H9 (cell line): ENCODE measurements around the gene THOC7. TPM values are rescaled to one million over a fixed set of nuclear protein-coding genes. Genes with fewer than 3 reads are reported as not detected.

Source experiments
- DNase-seq: peaks from one replicate; pipeline ENCODE4 v3.0.0-alpha.2; 2017
- H2AFZ ChIP-seq: one replicate; pipeline ENCODE4 v1.6.1; 2013; ENCODE audit warnings: mild to moderate bottlenecking, low read length, control low read depth, moderate library complexity
- H2AK5ac ChIP-seq: 2 replicates; pipeline ENCODE4 v1.6.1; 2013; ENCODE audit warnings: low read length, control low read depth, mixed read lengths; ENCODE audit not compliant: insufficient read length
- H2BK120ac ChIP-seq: one replicate; pipeline ENCODE4 v1.6.1; 2013; ENCODE audit warnings: low read depth, mild to moderate bottlenecking, low read length, control low read depth, inconsistent platforms; ENCODE audit not compliant: poor library complexity, severe bottlenecking
- H2BK12ac ChIP-seq: 2 replicates; pipeline ENCODE4 v1.6.1; 2013; ENCODE audit warnings: low read length, control low read depth, mixed read lengths, low read depth; ENCODE audit not compliant: insufficient read length
- H2BK15ac ChIP-seq: 2 replicates; pipeline ENCODE4 v1.6.1; 2013; ENCODE audit warnings: low read depth, low read length, control low read depth
- H2BK20ac ChIP-seq: one replicate; pipeline ENCODE4 v1.6.1; 2013; ENCODE audit warnings: low read depth, mild to moderate bottlenecking, low read length, control low read depth, inconsistent platforms; ENCODE audit not compliant: poor library complexity, severe bottlenecking
- H2BK5ac ChIP-seq: 2 replicates; pipeline ENCODE4 v1.6.1; 2013; ENCODE audit warnings: low read length, control low read depth, mixed read lengths; ENCODE audit not compliant: insufficient read length
- H3K14ac ChIP-seq: 2 replicates; pipeline ENCODE4 v1.6.1; 2013; ENCODE audit warnings: low read length, control low read depth; ENCODE audit not compliant: insufficient read depth
- H3K18ac ChIP-seq: 2 replicates; pipeline ENCODE4 v1.6.1; 2013; ENCODE audit warnings: low read depth, mild to moderate bottlenecking, mixed read lengths, low read length, control low read depth; ENCODE audit not compliant: insufficient read length
- H3K23ac ChIP-seq: 2 replicates; pipeline ENCODE4 v1.6.1; 2013; ENCODE audit warnings: low read length, control low read depth, mixed read lengths, low read depth; ENCODE audit not compliant: insufficient read length
- H3K23me2 ChIP-seq: 2 replicates; pipeline ENCODE4 v1.6.1; 2013; ENCODE audit warnings: low read depth, mild to moderate bottlenecking, mixed read lengths, low read length, control low read depth; ENCODE audit not compliant: insufficient read length, poor library complexity, severe bottlenecking
- H3K27ac ChIP-seq: 2 replicates; pipeline ENCODE4 v1.5.1; 2013; ENCODE audit warnings: low read length, control low read depth, mixed read lengths, low read depth; ENCODE audit not compliant: insufficient read length
- H3K27me3 ChIP-seq: 2 replicates; pipeline ENCODE4 v1.6.1; 2013; ENCODE audit warnings: low read length, control low read depth, inconsistent platforms; ENCODE audit not compliant: insufficient read depth
- H3K4ac ChIP-seq: 2 replicates; pipeline ENCODE4 v1.6.1; 2013; ENCODE audit warnings: low read depth, mild to moderate bottlenecking, control low read depth, inconsistent platforms, low read length, moderate library complexity
- H3K4me1 ChIP-seq: 2 replicates; pipeline ENCODE4 v1.6.1; 2013; ENCODE audit warnings: low read length, control low read depth, inconsistent platforms; ENCODE audit not compliant: insufficient read depth
- H3K4me2 ChIP-seq: 2 replicates; pipeline ENCODE4 v1.6.1; 2013; ENCODE audit warnings: low read length, control low read depth, mixed read lengths; ENCODE audit not compliant: insufficient read length, insufficient read depth
- H3K56ac ChIP-seq: 2 replicates; pipeline ENCODE4 v1.6.1; 2013; ENCODE audit warnings: low read depth, mild to moderate bottlenecking, mixed read lengths, low read length, control low read depth; ENCODE audit not compliant: insufficient read length
- H3K79me1 ChIP-seq: 2 replicates; pipeline ENCODE4 v1.6.1; 2013; ENCODE audit warnings: low read depth, mild to moderate bottlenecking, moderate library complexity, low read length, control low read depth, inconsistent platforms; ENCODE audit not compliant: insufficient read depth, poor library complexity, severe bottlenecking
- H3K79me2 ChIP-seq: 2 replicates; pipeline ENCODE4 v1.6.1; 2013; ENCODE audit warnings: low read length, control low read depth, inconsistent platforms; ENCODE audit not compliant: insufficient read depth
- H3K9ac ChIP-seq: 2 replicates; pipeline ENCODE4 v1.6.1; 2013; ENCODE audit warnings: low read length, control low read depth, mixed read lengths; ENCODE audit not compliant: insufficient read length; ENCODE audit errors: extremely low read depth
- H3K9me3 ChIP-seq: one replicate; pipeline ENCODE4 v1.6.1; 2013; ENCODE audit warnings: low read depth, low read length, inconsistent platforms; ENCODE audit not compliant: control insufficient read depth
- H3T11ph ChIP-seq: one replicate; pipeline ENCODE4 v1.6.1; 2013; ENCODE audit warnings: mild to moderate bottlenecking, low read length, control low read depth, inconsistent platforms
- H4K20me1 ChIP-seq: one replicate; pipeline ENCODE4 v1.6.1; 2013; ENCODE audit not compliant: control insufficient read depth, insufficient read length, insufficient read depth
- H4K5ac ChIP-seq: 2 replicates; pipeline ENCODE4 v1.6.1; 2013; ENCODE audit warnings: low read depth, mild to moderate bottlenecking, mixed read lengths, low read length, control low read depth; ENCODE audit not compliant: insufficient read length
- H4K8ac ChIP-seq: replicated peaks from 2 replicates; pipeline ENCODE4 v1.6.1; 2013; ENCODE audit warnings: low read length, control low read depth, mixed read lengths, low read depth; ENCODE audit not compliant: insufficient read length
- H4K91ac ChIP-seq: 2 replicates; pipeline ENCODE4 v1.6.1; 2013; ENCODE audit warnings: low read depth, mild to moderate bottlenecking, moderate library complexity, mixed read lengths, low read length, control low read depth; ENCODE audit not compliant: insufficient read length
- H3K27ac Mint-ChIP-seq, 3 experiments: 2 replicates in 2 of 3; 3 replicates in 1 of 3; pipeline ENCODE4 v1.8.0; 2020 to 2021; ENCODE audit warnings: mixed read lengths in 3 of 3, mild to moderate bottlenecking in 1 of 3, moderate library complexity in 1 of 3
- H3K27me3 Mint-ChIP-seq: 2 replicates; pipeline ENCODE4 v1.8.0; 2021; ENCODE audit warnings: low read depth, mild to moderate bottlenecking, moderate library complexity, mixed read lengths
- H3K36me3 Mint-ChIP-seq, 3 experiments: 2 replicates in 2 of 3; 3 replicates in 1 of 3; pipeline ENCODE4 v1.8.0; 2020 to 2021; ENCODE audit warnings: low read depth in 3 of 3, mixed read lengths in 3 of 3; ENCODE audit not compliant: insufficient read depth in 1 of 3
- H3K4me1 Mint-ChIP-seq, 2 experiments: 2 replicates each; pipeline ENCODE4 v1.8.0; 2020; ENCODE audit warnings: mixed read lengths in 2 of 2
- H3K4me3 Mint-ChIP-seq, 2 experiments: 2 replicates in 1 of 2; 3 replicates in 1 of 2; pipeline ENCODE4 v1.8.0; 2020 to 2021; ENCODE audit warnings: mild to moderate bottlenecking in 2 of 2, mixed read lengths in 2 of 2, moderate library complexity in 1 of 2
- H3K9me3 Mint-ChIP-seq, 2 experiments: 2 replicates in 1 of 2; 3 replicates in 1 of 2; pipeline ENCODE4 v1.8.0; 2020; ENCODE audit warnings: mild to moderate bottlenecking in 2 of 2, mixed read lengths in 2 of 2, moderate library complexity in 1 of 2
- CTCF ChIP-seq: fragments of 200-600 bp; sonication (generic); conservative IDR thresholded peaks from 3 replicates; pipeline ENCODE4 v1.8.0; 2021; ENCODE audit warnings: antibody characterized with exemption, mild to moderate bottlenecking
- WGBS: extraction: QIAGEN DNeasy Blood & Tissue Kit; methylation state at CpG from one replicate; pipeline ENCODE4 v1.1.7; 2013; ENCODE audit warnings: missing lambda C conversion rate, low lambda C conversion rate, mixed read lengths; ENCODE audit not compliant: insufficient read length; ENCODE audit errors: extremely low coverage; 5-methylcytosine and 5-hydroxymethylcytosine counted together
- total RNA-seq: library from RNA; stranded (reverse); gene quantifications from 2 replicates; pipeline ENCODE4 v1.2.1, GENCODE V29; 2021

Gene THOC7
- total RNA-seq, 1 experiment from 2014 or later = 63.3 TPM

- Histone ChIP-seq H3K9ac (no peak overlapping the region), H3K9me3 (no peaks in the 10 kb centered on the region), H2BK12ac (no peak overlapping the region), H3K79me1 (no peaks in the 10 kb centered on the region), H3K27ac (no peak overlapping the region), H2BK20ac (no peak overlapping the region), H4K8ac (no peak overlapping the region), H3K14ac (no peak overlapping the region), H3T11ph (no peak overlapping the region), H2BK5ac (no peak overlapping the region), H4K20me1 (no peaks in the 10 kb centered on the region), H3K27me3 (no peaks in the 10 kb centered on the region), H2AK5ac (no peak overlapping the region), H3K4me1 (no peaks in the 10 kb centered on the region), H2BK120ac (no peak overlapping the region), H3K23me2 (no peaks in the 10 kb centered on the region), H3K56ac (no peak overlapping the region), H3K23ac (no peak overlapping the region), H3K4me2 (no peak overlapping the region), H2BK15ac (no peak overlapping the region), H3K4ac (no peak overlapping the region), H4K5ac (no peak overlapping the region), H3K79me2 (no peaks in the 10 kb centered on the region), H2AFZ (no peak overlapping the region), H3K18ac (no peak overlapping the region), H4K91ac (no peak overlapping the region)
- no peak overlapping the region for H3K27ac Mint-ChIP-seq
- WGBS = no CpG with 5 or more reads among the region's 5 CpGs
- peaks cover 22% of the 10 kb centered on the region for H3K27me3 Mint-ChIP-seq
- DNase-seq = no peak
- no peak overlapping the region for H3K4me3 Mint-ChIP-seq
- H3K9me3 Mint-ChIP-seq = peaks cover 0 to 5% of the 10 kb centered on the region in 2 experiments; a peak in 1 of 5 replicates
- TF ChIP-seq CTCF = no peak
- no peaks in the 10 kb centered on the region; a peak in 1 of 4 replicates for H3K4me1 Mint-ChIP-seq
- H3K36me3 Mint-ChIP-seq = 0 out of 7 replicates have a peak, but pooled peaks cover 0 to 5% (median 0%) of the 10 kb centered on the region in 3 experiments
Measured at GRCh38 chr3:63807961-63808565, 55.5 kb downstream of the THOC7 start.
